HAP-1 (cell line): ENCODE data around the gene PRKAA2.

Source experiments
- DNase-seq, 2 experiments: peaks; one replicate each; pipeline ENCODE4 v3.0.0-alpha.2; 2016 to 2020; ENCODE audit warnings: low spot score in 2 of 2
- H3K27me3 ChIP-seq: fragments of 250-450 bp; sonication (Bioruptor Pico); 2 replicates; pipeline ENCODE4 v1.5.1; 2020; ENCODE audit warnings: low read depth, mild to moderate bottlenecking, moderate library complexity
- H3K36me3 ChIP-seq: fragments of 250-450 bp; sonication (Bioruptor Pico); replicated peaks from 2 replicates; pipeline ENCODE4 v1.5.1; 2020; ENCODE audit warnings: mild to moderate bottlenecking
- H3K4me1 ChIP-seq: fragments of 250-450 bp; sonication (Bioruptor Pico); 2 replicates; pipeline ENCODE4 v1.5.1; 2020; ENCODE audit warnings: mild to moderate bottlenecking
- H3K4me3 ChIP-seq: fragments of 250-450 bp; sonication (Bioruptor Pico); 2 replicates; pipeline ENCODE4 v1.5.1; 2020; ENCODE audit warnings: mild to moderate bottlenecking, moderate library complexity
- H3K9me3 ChIP-seq: fragments of 250-450 bp; sonication (Bioruptor Pico); 2 replicates; pipeline ENCODE4 v1.5.1; 2020; ENCODE audit warnings: mild to moderate bottlenecking, moderate library complexity
- in situ Hi-C: fragments of 300-500 bp; cut with MboI; formaldehyde crosslinking; loops from 3 replicates; pipeline ENCODE4 v1.14.3; 2020; ENCODE audit warnings: low sequenced_read_pairs, inconsistent platforms, mixed read lengths

The PRKAA2 gene

GRCh38 chr1:56639211-56639610, 5.9 kb upstream of the PRKAA2 start:
- Histone ChIP-seq H3K9me3 (no peaks in the 10 kb centered on the region), H3K27me3 (no peaks in the 10 kb centered on the region), H3K4me3 (no peak overlapping the region), H3K36me3 (no peaks in the 10 kb centered on the region), H3K4me1 (peaks cover 9% of the 10 kb centered on the region)
- DNase-seq = peak in 1 of 2 experiments; percentile 27
- in situ Hi-C loops = no loop called here

DNA sequence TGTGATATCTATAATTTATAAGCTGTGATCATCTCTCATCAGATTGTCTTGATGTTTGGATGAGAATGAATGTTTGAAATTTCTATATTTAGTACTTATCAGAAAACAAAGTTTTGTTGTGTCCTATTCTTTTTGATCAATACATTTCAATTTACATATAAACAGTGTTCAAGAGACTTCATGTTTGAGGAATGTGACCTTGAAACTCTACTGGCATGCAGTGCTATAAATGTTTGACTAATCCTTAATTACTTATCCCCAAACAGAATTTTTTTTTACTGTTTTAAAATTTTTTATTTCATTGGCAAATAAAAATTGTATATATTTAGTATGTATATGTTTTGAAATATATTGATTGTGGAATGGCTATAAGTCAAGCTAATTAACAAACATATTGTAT, 1.5 kb upstream of the PRKAA2 start:
- H3K9me3 ChIP-seq = no peaks in the 10 kb centered on the region
- H3K4me1 ChIP-seq = peaks cover 19% of the 10 kb centered on the region
- H3K36me3 ChIP-seq = no peaks in the 10 kb centered on the region
- no peak overlapping the region for H3K4me3 ChIP-seq
- in situ Hi-C loops = no loop called here
- DNase-seq = peak in 1 of 2 experiments; percentile 71
- no peaks in the 10 kb centered on the region for H3K27me3 ChIP-seq

DNA sequence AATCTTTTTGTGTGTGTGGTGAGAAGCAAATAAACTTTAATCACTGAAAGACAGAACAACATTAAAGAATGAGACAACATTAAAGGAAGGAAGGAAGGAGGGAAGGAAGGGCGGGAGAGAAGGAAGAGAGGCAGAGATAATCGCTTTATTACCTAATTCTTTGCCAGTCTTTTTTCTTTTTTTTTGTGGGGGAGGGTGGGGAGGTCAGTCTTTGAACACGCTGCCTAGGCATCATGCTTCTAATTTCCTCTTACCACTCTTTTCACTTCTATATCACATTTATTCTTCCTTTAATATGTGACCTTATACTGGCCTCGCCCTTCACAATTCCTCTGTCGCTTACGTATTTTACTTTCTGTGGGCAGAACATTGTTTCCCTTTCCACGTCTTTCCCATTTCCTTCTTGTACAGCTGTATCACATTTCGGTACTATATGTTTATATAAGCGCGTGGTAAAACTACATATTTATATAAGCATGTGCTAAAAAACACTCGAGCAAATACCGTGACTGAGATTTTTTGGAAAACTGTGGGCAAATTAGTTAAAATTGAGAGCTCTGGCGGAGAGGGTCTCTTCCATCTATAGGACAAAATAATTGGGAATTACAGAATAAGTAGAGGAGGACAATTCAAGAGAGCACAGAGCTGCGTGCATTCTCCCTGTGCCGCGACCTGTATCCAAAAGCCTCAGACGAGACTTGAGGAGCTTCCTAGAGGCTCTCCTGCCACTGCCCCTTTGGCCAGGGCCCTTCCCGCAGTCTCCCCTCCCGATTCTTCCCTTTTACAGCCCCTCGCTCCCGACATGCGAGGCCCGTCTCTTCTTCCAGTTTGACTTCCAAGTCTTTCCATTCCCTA, 823 bp upstream of the PRKAA2 start:
- peak overlapping the region; percentile 47 for H3K4me3 ChIP-seq
- H3K27me3 ChIP-seq = no peaks in the 10 kb centered on the region
- peaks cover 21% of the 10 kb centered on the region for H3K4me1 ChIP-seq
- H3K36me3 ChIP-seq = no peaks in the 10 kb centered on the region
- no peaks in the 10 kb centered on the region for H3K9me3 ChIP-seq
- peak; percentile 39 to 51 for DNase-seq
- in situ Hi-C loops = no loop called here

DNA sequence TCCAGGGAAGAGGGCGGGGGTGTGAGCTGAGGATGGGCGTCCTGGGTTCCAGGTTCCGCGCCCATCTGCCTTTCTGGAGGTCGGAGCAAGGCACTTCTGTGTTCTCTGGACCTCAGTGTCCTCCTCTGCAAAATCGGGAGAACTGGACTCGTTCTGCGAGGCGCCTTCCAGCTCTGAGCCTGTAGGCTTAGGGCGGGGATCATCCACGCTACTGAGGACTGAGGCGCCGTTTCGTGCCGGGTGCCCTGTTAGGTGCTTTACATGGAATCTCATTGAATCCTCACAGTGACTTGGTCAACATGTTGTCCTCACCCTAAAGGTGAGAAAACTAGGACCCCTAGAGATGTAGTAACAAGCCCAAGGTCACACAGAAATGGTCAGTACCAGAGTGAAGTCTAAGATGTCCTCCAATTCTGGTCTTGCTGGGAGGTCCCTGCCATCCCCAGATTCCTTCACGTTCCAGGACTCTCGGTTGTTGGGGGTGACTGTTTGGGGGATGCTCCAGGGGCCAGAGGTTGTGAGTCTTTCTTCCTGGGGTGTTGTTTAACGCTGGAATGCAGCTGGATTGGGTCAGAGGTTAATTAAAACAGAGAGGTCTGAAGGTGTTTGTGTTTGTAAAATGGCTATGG, 677 bp downstream of the PRKAA2 start:
- H3K4me3 ChIP-seq = peak overlapping the region; percentile 47

GRCh38 chr1:56646611-56647010, 1.5 kb downstream of the PRKAA2 start:
- no peak for DNase-seq
- peak overlapping the region; percentile 47 for H3K4me3 ChIP-seq
- no peaks in the 10 kb centered on the region for H3K27me3 ChIP-seq
- no peaks in the 10 kb centered on the region for H3K9me3 ChIP-seq
- no peaks in the 10 kb centered on the region for H3K36me3 ChIP-seq
- peaks cover 23% of the 10 kb centered on the region for H3K4me1 ChIP-seq
- in situ Hi-C loops = no loop called here

More for the DNA sequence above, 677 bp downstream of the PRKAA2 start:
- Histone ChIP-seq H3K27me3 (no peaks in the 10 kb centered on the region), H3K9me3 (no peaks in the 10 kb centered on the region), H3K36me3 (no peaks in the 10 kb centered on the region), H3K4me1 (peaks cover 23% of the 10 kb centered on the region)
- DNase-seq = peak in 1 of 2 experiments; percentile 41
- in situ Hi-C loops = no loop called here

GRCh38 chr1:56647106-56647505, 2.0 kb downstream of the PRKAA2 start:
- DNase-seq = no peak
- H3K36me3 ChIP-seq = no peaks in the 10 kb centered on the region
- no peaks in the 10 kb centered on the region for H3K27me3 ChIP-seq
- no peaks in the 10 kb centered on the region for H3K9me3 ChIP-seq
- peaks cover 23% of the 10 kb centered on the region for H3K4me1 ChIP-seq
- H3K4me3 ChIP-seq = peak overlapping the region; percentile 47
- in situ Hi-C loops = no loop called here

GRCh38 chr1:56648546-56648945, 3.4 kb downstream of the PRKAA2 start:
- no peak for DNase-seq
- no peak overlapping the region for H3K4me3 ChIP-seq
- no peaks in the 10 kb centered on the region for H3K9me3 ChIP-seq
- H3K27me3 ChIP-seq = no peaks in the 10 kb centered on the region
- peaks cover 19% of the 10 kb centered on the region for H3K4me1 ChIP-seq
- no peaks in the 10 kb centered on the region for H3K36me3 ChIP-seq
- in situ Hi-C loops = no loop called here

GRCh38 chr1:56654126-56654923, 9.2 kb downstream of the PRKAA2 start:
- in situ Hi-C loops = no loop called here
- H3K4me1 ChIP-seq = 0 out of 2 replicates have a peak, but pooled peaks cover 2% of the 10 kb centered on the region
- H3K4me3 ChIP-seq = no peak overlapping the region
- peaks cover 12% of the 10 kb centered on the region for H3K9me3 ChIP-seq
- DNase-seq = no peak
- no peaks in the 10 kb centered on the region for H3K27me3 ChIP-seq
- peaks cover 3% of the 10 kb centered on the region; the same call in 1 of the 2 replicates for H3K36me3 ChIP-seq

GRCh38 chr1:56655991-56656613, 11.0 kb downstream of the PRKAA2 start:
- in situ Hi-C loops = no loop called here

GRCh38 chr1:56658254-56658653, 13.1 kb downstream of the PRKAA2 start:
- Histone ChIP-seq H3K27me3 (no peaks in the 10 kb centered on the region), H3K36me3 (peaks cover 3% of the 10 kb centered on the region; the same call in 1 of the 2 replicates), H3K9me3 (peaks cover 12% of the 10 kb centered on the region), H3K4me3 (no peak overlapping the region), H3K4me1 (no peaks in the 10 kb centered on the region)
- in situ Hi-C loops = no loop called here
- no peak for DNase-seq

More at GRCh38 chr1:56655991-56656613, 11.0 kb downstream of the PRKAA2 start:
- H3K4me3 ChIP-seq = no peak overlapping the region
- H3K9me3 ChIP-seq = peaks cover 12% of the 10 kb centered on the region
- no peaks in the 10 kb centered on the region for H3K4me1 ChIP-seq
- peaks cover 3% of the 10 kb centered on the region; the same call in 1 of the 2 replicates for H3K36me3 ChIP-seq
- no peaks in the 10 kb centered on the region for H3K27me3 ChIP-seq
- no peak for DNase-seq

- Histone ChIP-seq H3K27me3 (no peaks in the 10 kb centered on the region), H3K4me1 (peaks cover 3% of the 10 kb centered on the region), H3K36me3 (peaks cover 3% of the 10 kb centered on the region; the same call in 1 of the 2 replicates), H3K4me3 (no peak overlapping the region), H3K9me3 (peaks cover 12% of the 10 kb centered on the region)
- no peak for DNase-seq
- in situ Hi-C loops = no loop called here
Observed at GRCh38 chr1:56660293-56660692, 15.2 kb downstream of the PRKAA2 start.

DNA sequence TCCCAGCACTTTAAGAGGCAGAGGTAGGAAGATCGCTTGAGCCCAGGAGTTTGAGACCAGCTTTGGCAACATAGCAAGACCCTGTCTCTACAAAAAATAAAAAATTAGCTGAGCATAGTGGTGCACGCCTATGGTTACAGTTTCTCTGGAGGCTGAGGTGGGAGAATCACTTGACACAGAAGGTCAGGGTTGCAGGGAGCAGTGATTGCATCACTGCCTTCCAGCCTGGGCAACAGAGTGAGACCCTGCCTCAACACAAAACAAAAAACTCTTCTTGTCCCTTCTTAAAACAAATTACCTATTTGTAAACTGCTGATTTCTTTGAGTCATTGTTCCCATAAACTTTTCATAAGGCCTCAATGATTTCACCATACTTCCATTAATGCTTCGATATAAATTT, 18.7 kb downstream of the PRKAA2 start:
- H3K9me3 ChIP-seq = no peaks in the 10 kb centered on the region

GRCh38 chr1:56665384-56665783, 20.3 kb downstream of the PRKAA2 start:
- H3K36me3 ChIP-seq = no peaks in the 10 kb centered on the region
- no peak overlapping the region for H3K4me3 ChIP-seq
- peak in 1 of 2 experiments; percentile 36 for DNase-seq
- no peaks in the 10 kb centered on the region for H3K9me3 ChIP-seq
- in situ Hi-C loops = no loop called here
- H3K4me1 ChIP-seq = peaks cover 11% of the 10 kb centered on the region
- H3K27me3 ChIP-seq = no peaks in the 10 kb centered on the region

More for the DNA sequence above, 18.7 kb downstream of the PRKAA2 start:
- in situ Hi-C loops = no loop called here
- Histone ChIP-seq H3K4me1 (peaks cover 11% of the 10 kb centered on the region), H3K36me3 (no peaks in the 10 kb centered on the region), H3K4me3 (no peak overlapping the region), H3K27me3 (no peaks in the 10 kb centered on the region)
- DNase-seq = no peak
